GM19452 (cell line): ENCODE data around the gene NSDHL.

Source experiments
- ATAC-seq: cut with Tn5 transposase; IDR thresholded peaks from one replicate; pipeline ENCODE4 v1.9.1; 2021; ENCODE audit not compliant: unreplicated experiment

The NSDHL gene

DNA sequence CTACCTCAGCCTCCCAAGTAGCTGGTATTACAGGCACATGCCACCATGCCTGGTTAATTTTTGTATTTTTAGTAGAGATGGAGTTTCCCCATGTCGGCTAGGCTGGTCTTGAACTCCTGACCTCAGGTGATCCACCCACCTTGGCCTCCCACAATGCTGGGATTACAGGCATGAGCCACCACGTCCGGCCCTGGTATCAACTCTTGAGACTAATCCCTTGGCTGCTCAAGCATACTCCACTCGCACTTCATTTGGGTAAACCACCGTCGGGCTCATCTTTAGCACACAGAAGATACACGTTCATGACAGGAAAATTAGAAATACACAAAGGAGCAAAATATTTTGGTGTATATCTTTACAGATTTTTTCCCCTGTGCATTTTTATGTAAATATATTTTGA lies 79.2 kb downstream of the NSDHL start:
- peak; percentile 85 for ATAC-seq

- ATAC-seq = no peak
Measured at GRCh38 chrX:152912106-152912505, 81.2 kb downstream of the NSDHL start.

DNA sequence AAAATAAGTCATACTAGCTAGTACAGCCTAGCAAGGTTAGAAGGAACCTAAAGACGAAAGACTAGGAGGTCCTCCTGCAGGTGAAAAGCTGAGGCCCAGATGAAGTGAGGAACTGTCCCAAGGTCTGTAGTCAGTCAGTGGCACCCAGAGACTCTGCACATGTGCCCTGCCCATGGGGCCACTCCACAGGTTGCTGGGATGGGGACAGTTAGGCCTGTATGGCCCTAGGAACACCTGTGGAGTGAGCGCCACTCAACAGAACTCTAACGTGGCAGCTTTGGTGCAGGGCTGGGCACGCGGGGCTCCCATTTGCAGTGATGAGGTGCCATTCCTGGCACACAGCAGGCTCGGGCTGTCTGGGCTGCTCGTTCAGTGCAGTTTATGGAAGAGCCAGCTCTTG lies 81.8 kb downstream of the NSDHL start:
- no peak for ATAC-seq

DNA sequence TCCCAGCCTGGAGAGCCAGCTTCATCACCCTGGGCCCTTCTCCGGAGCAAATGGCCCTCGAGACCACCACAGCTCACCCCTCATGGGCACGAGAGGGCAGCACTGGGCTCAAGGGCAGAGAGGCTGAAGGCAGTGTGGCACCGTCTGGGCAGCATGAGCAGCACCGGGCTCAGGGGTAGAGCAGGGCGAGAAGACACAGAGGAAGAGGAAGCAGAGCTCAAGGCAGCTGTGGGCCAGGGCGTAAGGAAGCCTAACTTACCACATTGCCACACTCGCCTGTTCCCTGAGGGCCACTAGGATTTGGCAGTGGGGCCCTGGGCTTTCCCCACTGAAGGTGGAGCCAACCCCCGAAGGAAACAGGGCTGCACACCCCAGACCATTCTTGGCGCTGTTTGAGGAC lies 82.5 kb downstream of the NSDHL start:
- ATAC-seq = no peak

GRCh38 chrX:152913910-152914309 lies 83.0 kb downstream of the NSDHL start:
- ATAC-seq = no peak

- peak; percentile 81 for ATAC-seq
Measured at GRCh38 chrX:152915541-152916241, 84.8 kb downstream of the NSDHL start.

GRCh38 chrX:152917656-152918579 lies 87.1 kb downstream of the NSDHL start:
- ATAC-seq = no peak

DNA sequence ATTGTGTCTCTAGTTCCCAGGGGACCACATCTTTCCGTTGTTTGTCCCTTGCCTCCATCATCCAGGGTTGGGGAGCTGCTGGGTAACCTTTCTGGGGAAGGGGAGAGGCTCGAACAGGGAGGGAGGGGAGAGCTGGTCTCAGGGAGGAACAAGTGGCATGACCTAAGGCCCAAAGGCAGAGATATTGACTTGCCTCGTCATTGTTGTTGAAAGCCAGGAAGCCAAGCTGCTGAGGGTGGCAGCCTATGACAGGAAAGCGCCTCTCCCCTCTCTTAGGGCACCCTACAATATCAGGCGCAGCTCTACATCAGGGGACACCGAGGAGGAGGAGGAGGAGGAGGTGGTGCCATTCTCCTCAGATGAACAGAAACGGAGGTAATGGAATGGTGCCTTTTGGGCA lies 87.8 kb downstream of the NSDHL start:
- ATAC-seq = no peak
